ENCODE data around the gene KRTAP10-2.
"Not testable (repeated sequence)": the region's sequence is repeated elsewhere in the genome, so short reads cannot be mapped to it uniquely, and the experiment has no call there.

KRTAP10-2 gene

GRCh38 chr21:44566403-44566802 is 15.1 kb upstream of the KRTAP10-2 start:
- no peak for DNase-seq

GRCh38 chr21:44564886-44565598 is 13.7 kb upstream of the KRTAP10-2 start:
- DNase-seq, result no peak

GRCh38 chr21:44564099-44564498 is 12.8 kb upstream of the KRTAP10-2 start:
- no peak for DNase-seq

DNA sequence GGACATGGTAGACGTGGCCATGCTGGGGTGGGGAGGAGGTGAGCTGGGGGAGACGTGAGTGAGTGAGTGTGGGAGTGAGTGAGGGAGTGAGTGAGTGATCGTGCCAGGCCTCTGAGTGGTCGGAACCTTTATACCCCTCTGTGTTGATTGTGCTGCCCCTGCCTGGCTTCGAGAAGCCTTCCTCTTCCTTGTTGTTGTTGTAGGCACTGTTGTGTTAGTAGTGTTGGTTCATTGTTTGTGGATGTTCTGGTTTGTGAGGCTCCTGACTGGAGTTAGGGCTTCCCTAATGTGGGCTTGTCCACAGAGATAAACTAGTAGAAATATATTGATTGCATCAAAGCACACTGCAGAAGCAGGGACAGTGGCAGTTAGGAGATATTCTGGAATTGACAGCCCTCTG is 7.4 kb upstream of the KRTAP10-2 start, which contains the start of gene KRTAP10-3:
KRTAP10-3 (minus strand) TSS at position 101 of the 400 bp plus-strand sequence; CDS start at position 21, 80 bp downstream.
- DNase-seq, result no peak

DNA sequence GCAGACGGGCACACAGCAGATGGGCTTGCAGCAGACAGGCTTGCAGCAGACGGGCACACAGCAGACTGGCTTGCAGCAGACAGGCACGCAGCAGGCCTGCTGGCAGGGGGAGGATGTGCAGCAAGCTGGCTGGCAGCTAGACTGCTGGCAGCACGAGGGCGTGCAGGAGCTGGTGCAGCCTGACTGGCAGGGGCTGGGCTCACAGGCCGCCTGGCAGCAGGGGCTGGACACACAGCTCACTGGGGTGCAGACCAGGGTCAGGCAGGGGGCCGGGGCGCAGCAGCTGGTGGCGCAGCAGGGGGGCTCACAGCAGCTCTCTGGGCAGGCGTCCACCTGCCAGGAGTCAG is 7.0 kb upstream of the KRTAP10-2 start:
- not testable (repeated sequence) for DNase-seq

- no peak for DNase-seq
Measured at GRCh38 chr21:44557491-44558328, 6.4 kb upstream of the KRTAP10-2 start.

DNA sequence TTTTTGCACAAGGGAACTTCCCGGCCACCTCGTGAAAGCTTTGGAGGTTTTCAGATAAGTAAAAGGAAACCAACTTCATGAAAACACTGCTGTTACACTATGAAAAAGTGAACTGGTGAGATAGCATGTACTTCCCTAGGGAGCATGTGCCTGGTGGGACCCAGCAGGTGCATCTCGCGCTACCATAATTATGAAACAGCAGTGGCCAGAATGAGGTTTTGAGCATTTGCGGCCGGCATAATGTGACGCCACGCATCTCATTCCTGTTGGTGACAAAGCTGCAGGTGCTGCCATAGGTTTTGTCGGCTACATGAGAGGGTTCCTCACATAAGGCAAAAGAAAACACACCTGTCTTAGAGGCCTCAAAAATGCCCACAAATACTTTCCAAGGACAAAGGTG is 5.6 kb upstream of the KRTAP10-2 start:
- no peak for DNase-seq

DNA sequence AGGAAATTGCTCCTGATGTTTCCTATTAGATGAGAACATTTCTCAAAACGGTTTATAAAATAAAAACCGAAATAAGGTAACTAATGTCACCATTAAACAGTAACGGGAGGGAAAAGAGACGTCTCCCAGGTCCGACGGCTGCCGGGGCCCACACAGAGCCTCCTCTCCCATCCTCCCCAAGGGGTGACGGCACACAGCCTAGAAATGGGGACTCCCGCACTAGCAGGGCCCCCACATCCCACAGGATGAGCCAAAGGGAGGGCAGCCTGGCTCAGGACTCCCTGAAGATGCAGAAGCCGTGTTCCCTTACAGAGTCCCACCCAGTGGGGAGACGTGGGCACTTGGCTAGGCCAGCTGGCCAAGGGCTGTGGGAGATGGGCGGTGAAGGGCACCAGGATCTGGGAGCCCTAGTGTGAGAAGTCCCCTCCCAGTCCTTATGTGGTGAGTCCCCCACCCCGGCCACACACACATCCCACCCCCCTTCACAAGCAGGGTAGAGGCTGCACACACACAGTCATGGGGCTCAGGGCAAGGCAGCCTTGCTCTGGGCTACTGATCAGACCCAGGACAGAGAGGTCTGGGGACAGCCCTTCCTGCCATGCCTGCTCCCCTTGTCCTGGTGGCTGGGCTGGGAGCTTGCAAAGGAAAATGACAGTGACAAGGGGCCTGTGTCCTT is 4.0 kb upstream of the KRTAP10-2 start:
- no peak for DNase-seq

DNA sequence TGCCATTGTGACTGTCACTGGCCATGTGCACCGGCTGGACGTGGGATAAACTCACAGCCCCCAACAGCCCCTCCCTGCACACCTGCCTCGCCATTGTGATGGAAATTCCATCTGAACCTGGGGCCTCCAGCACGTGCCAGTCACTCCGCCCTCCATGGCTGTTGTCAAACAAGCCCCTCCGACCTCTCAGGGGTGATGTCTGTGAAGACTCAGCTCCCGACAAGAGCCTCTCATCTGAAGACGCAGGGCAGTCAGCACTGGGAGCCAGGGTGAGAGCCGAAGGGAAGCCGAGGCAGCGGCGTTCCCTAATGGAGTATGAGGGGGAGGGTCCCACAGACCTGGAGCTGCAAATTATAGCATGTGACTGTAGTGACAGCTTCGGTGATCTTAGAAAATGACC is 1.4 kb upstream of the KRTAP10-2 start:
- no peak for DNase-seq

DNA sequence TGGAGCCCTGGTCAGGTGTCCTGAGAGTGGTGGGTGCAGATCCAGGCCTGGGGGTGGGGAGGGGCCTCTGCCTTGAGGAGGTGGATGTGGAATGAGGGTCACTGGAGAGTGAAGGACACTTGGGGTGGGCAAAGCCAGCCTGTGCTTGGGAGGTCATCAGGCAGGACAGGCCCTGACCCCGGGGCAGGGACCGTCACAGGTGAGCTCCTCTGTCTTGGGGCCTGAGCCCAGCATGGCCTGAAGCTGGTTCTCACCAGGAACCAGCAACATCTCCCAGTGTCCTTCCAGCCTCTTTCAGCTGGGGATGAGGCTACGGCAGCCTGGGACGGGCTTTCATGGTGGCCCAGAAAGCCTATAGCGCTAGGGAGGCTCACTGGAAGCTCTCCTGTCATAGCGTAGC is 831 bp upstream of the KRTAP10-2 start:
- no peak for DNase-seq

DNA sequence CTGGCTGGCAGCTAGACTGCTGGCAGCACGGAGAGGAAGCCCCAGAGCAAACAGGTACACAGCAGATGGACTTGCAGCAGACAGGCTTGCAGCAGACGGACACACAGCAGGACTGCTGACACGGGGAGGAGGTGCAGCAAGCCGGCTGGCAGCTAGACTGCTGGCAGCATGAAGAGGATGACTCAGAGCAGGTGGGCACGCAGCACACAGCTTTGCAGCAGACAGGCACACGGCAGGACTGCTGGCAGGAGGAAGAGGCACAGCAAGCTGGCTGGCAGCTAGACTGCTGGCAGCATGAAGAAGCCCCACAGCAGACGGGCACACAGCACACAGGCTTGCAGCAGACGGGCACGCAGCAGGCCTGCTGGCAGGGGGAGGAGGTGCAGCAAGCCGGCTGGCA is 498 bp downstream of the KRTAP10-2 start:
- DNase-seq, result no peak

DNA sequence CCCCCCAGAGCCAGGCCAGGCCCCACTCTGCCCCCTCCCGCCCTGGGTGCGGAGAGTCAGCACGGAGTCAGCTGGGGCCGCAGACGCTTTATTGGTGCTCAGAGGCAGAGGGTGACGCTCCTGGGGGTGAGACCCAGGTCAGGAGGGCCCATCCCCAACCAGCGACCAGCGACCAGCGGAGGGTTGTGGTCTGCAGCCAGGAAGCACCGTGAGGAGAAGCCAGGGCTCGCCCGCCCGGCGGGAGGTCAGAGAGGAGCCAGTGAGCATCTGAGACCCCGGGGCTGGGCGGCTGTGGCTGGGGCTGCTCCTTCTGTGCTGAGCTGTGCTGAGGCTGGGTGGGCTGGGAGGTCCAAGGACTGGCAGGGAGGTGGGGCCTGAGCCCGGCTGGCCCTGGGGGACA is 1.0 kb downstream of the KRTAP10-2 start:
- not testable (repeated sequence) for DNase-seq

DNA sequence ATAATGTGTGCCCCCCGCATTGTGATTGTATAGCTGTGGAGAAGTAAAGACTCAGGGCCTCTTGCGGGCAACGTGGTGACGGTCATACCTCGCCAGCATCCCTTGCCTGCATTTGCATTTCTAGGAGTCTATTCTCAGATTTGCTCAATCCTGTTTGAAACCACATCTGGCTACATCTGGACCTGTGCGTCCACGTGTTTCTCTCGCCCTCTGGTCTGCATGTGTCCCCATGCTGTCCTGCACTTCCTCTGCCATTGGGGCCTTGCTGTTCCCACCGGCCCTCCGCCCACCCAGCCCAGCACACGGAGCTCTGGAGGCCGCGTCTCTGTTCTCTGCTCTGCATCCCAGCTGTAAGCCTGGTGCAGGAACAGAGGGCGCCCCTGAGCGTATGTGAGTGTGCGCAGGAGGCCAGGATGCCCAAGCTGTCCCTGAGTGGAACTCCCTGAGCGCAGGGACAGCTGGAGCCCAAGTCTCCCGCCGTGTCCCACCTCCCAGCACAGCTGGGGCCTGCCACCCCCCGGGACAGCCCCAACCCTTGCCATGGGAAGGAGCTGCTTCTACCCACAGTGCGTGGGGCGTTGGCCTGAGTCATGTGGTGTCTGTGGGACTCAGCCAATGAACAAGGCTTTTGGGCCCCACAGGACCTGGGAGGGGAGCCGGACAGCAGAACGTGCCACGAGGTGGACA is 1.6 kb downstream of the KRTAP10-2 start:
- no peak for DNase-seq

- DNase-seq, result no peak
Measured at GRCh38 chr21:44548922-44549321, 2.4 kb downstream of the KRTAP10-2 start.

DNA sequence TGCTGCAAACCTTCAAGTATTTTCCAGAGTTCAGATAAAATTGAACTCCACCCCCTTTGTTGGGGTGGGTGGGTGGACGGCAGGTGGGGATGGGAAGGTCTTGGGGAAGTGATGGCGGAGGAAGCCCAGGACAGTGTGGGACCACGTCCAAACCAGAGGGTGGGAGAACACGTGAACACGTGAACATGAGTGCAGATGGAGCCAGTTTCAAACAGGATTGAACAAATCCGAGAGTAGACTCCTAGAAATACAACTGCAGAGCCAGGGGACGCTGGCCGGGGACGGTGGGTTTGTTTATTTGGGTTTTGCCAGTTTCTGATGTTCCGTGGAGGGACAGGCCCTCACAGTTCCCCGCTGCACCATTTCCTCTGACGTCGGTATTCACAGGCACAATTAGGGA is 2.9 kb downstream of the KRTAP10-2 start:
- no peak for DNase-seq

DNA sequence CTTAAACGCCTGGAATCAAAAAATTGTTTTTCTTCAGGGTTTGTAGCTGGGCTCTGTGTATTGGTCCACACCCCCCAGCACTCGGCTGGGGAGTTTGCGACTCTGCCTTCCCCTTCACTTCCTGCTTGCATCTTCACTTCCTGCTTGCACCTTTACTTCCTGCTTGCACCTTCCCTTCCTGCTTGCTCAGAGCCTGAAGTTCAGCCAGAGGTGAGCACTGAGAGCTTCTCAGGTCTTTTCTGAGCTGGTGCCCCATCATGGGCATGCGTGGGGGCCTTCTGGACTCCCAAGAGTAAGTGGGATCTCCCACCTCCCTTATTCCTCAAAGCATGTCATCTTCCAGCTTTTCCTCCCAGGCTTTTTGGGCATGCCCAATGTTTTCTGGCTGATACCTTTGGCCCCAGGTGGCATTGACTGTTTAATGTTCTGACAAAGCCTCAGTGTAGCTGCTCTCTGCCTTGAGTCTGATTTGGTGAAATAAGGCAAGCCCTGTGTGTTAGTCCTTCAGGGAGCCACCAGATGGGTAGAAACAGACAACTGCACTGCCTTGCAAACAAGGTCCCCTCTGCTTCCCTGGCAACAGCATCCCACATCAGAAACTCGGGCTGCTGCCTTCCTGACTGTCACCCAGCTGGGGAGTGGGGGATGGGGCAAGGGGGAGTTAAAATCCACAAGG is 3.5 kb downstream of the KRTAP10-2 start:
- no peak for DNase-seq

GRCh38 chr21:44544566-44544965 is 6.7 kb downstream of the KRTAP10-2 start:
- no peak for DNase-seq

GRCh38 chr21:44542716-44543115 is 8.6 kb downstream of the KRTAP10-2 start:
- DNase-seq, result no peak

DNA sequence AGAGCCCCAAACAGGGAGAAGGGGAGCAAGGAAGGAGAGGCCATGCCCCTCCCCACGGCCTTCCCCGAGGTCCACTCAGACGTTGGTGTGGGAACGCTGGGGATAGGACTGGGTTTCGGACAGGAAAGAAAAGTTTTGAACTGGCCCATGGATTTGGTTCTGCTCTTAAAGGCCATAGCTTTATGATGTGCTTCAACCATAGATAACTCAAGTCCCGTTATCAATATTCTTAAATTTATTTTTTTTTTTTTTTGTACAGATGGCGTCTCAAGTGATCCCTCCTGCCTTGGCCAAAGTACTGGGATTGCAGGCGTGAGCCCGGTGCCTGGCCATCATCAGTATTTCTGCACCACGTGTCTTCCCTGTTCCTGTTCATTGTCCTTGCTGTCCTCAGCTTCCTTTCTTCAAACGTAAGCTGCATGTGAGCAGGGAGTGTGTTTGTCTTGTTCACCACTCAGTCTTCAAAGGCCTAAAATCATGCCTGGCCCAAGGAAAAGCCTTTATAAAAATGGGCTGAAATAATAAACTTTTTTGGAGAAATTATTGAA is 10.5 kb downstream of the KRTAP10-2 start:
- no peak for DNase-seq

GRCh38 chr21:44539991-44540666 is 11.2 kb downstream of the KRTAP10-2 start, which contains the start of gene KRTAP10-1:
KRTAP10-1 (minus strand) TSS chr21:44540195; CDS start chr21:44540150, 45 bp downstream.
- no peak for DNase-seq

GRCh38 chr21:44539046-44539445 is 12.3 kb downstream of the KRTAP10-2 start:
- no peak for DNase-seq
